GM12878 (cell line): Measurements from ENCODE around the gene NHLRC3. TPM values are rescaled to one million over a fixed set of nuclear protein-coding genes. Genes with fewer than 3 reads are reported as not detected.
A peak's percentile ranks its signal among the peaks of the same experiment; 100 is the strongest.

Experiments
- ATF2 ChIP-seq: IDR thresholded peaks from 2 replicates; pipeline ENCODE4 v1.6.1; 2012; ENCODE audit warnings: low read length, inconsistent platforms
- ATF7 ChIP-seq: fragments of 450-650 bp; IDR thresholded peaks from 2 replicates; pipeline ENCODE4 v1.6.1; 2016; ENCODE audit warnings: low read depth, mild to moderate bottlenecking
- BMI1 ChIP-seq: fragments of 450-650 bp; IDR thresholded peaks from 2 replicates; pipeline ENCODE4 v1.6.1; 2016; ENCODE audit warnings: mild to moderate bottlenecking, moderate library complexity, borderline replicate concordance
- HSF1 ChIP-seq: fragments of 150-350 bp; IDR thresholded peaks from 2 replicates; pipeline ENCODE4 v1.6.1; 2014; ENCODE audit warnings: mild to moderate bottlenecking, low read depth, low read length
- JUNB ChIP-seq: IDR thresholded peaks from 2 replicates; pipeline ENCODE4 v1.6.1; 2016; ENCODE audit warnings: antibody characterized with exemption, mild to moderate bottlenecking
- JUND ChIP-seq: IDR thresholded peaks from 2 replicates; pipeline ENCODE4 v1.6.1; 2012; ENCODE audit warnings: low read depth, mild to moderate bottlenecking, low read length, improper control_type of control experiment, moderate library complexity
- NBN ChIP-seq: fragments of 450-650 bp; IDR thresholded peaks from 2 replicates; pipeline ENCODE4 v1.6.1; 2016
- POU2F2 ChIP-seq: IDR thresholded peaks from 3 replicates; pipeline ENCODE4 v1.6.1; 2011; ENCODE audit warnings: low read depth, mild to moderate bottlenecking, low read length, borderline replicate concordance
- RELB ChIP-seq: fragments of 450-650 bp; IDR thresholded peaks from 2 replicates; pipeline ENCODE4 v1.6.1; 2017; ENCODE audit warnings: low read depth, mild to moderate bottlenecking, moderate library complexity
- RUNX3 ChIP-seq: IDR thresholded peaks from 2 replicates; pipeline ENCODE4 v1.6.1; 2012; ENCODE audit warnings: low read length, inconsistent platforms
- SMARCA5 ChIP-seq: fragments of 450-650 bp; IDR thresholded peaks from 2 replicates; pipeline ENCODE4 v1.6.1; 2017; ENCODE audit warnings: mild to moderate bottlenecking
- ZBTB40 ChIP-seq: fragments of 450-650 bp; IDR thresholded peaks from 2 replicates; pipeline ENCODE4 v1.6.1; 2016; ENCODE audit warnings: mild to moderate bottlenecking, moderate library complexity, borderline replicate concordance
- polyA plus RNA-seq, 11 experiments: library from polyadenylated mRNA; depleted of rRNA in 4 of 11; unstranded in 6 of 11; stranded (reverse) in 5 of 11; fragments of >200 nt; fragmentation: Nextera tagmentation in 4 of 11; fragmentation: Illumina TruSeq in 1 of 11; extraction: Ambion mirVana in 4 of 11; extraction: Trizol in 1 of 11; gene quantifications; 1 replicate in 1 of 11; 2 replicates in 10 of 11; pipeline versions ENCODE4 v1.2.1 to v1.2.3, GENCODE V29; 2011 to 2016; ENCODE audit warnings: inconsistent platforms in 2 of 11, missing spikeins in 2 of 11, low read depth in 1 of 11
- total RNA-seq, 4 experiments: library from RNA; depleted of rRNA in 3 of 4; stranded (reverse); fragments of >200 nt in 3 of 4; fragmentation: Illumina TruSeq in 1 of 4; extraction: Trizol in 1 of 4; gene quantifications; 2 replicates each; pipeline versions ENCODE4 v1.2.1 to v1.2.3, GENCODE V29; 2013 to 2021

NHLRC3 gene
- total and polyA plus RNA-seq, 10 of the 15 experiments (the other 5 are each of a cell fraction or from before 2014, with no cell fraction given) = 8.3 to 38.0 (median 18.9) TPM

- TF ChIP-seq ZBTB40 (no peak), NBN (0 out of 2 replicates have a peak, but pooled peaks have one; percentile 29), BMI1 (peak; percentile 69), HSF1 (no peak), RUNX3 (peak; percentile 82), RELB (peak; percentile 38; the same call in 1 of the 2 replicates), POU2F2 (peak; percentile 57; the same call in 1 of the 3 replicates), ATF2 (0 out of 2 replicates have a peak, but pooled peaks have one; percentile 27), SMARCA5 (no peak), ATF7 (peak; percentile 48), JUND (peak; percentile 38; the same call in 1 of the 2 replicates), JUNB (peak; percentile 28; the same call in 1 of the 2 replicates)
Measured at GRCh38 chr13:39016087-39016486, 22.2 kb upstream of the NHLRC3 start (continued).
